K562 (cell line): ENCODE results near the gene SLC4A2. TPM values are rescaled to one million over a fixed set of nuclear protein-coding genes. Genes with fewer than 3 reads are reported as not detected.

ENCODE experiments used
- ARNT ChIP-seq, 2 experiments: fragments of 450-650 bp; IDR thresholded peaks; 2 replicates each; pipeline ENCODE4 v1.6.1; 2016; ENCODE audit warnings: mild to moderate bottlenecking in 1 of 2
- ASH1L ChIP-seq: fragments of 450-650 bp; IDR thresholded peaks from 2 replicates; pipeline ENCODE4 v1.6.1; 2018; ENCODE audit warnings: borderline replicate concordance, mild to moderate bottlenecking, low read depth; ENCODE audit not compliant: partially characterized antibody
- ATF6 ChIP-seq: sonication (generic); formaldehyde crosslinking; IDR thresholded peaks from 2 replicates; pipeline ENCODE4 v1.4.0; 2020; ENCODE audit warnings: mild to moderate bottlenecking, missing genetic modification reagents
- CBX8 ChIP-seq: fragments of 200-600 bp; sonication (generic); IDR thresholded peaks from 2 replicates; pipeline ENCODE4 v1.6.1; 2012; ENCODE audit warnings: borderline replicate concordance, mixed run types, low read depth, mild to moderate bottlenecking, moderate library complexity, mixed read lengths, low read length, control low read depth, inconsistent platforms; ENCODE audit not compliant: poor library complexity, severe bottlenecking; ENCODE audit errors: extremely low read depth
- CREB1 ChIP-seq, 2 experiments: sonication (generic) in 1 of 2; formaldehyde crosslinking in 1 of 2; IDR thresholded peaks; 2 replicates each; pipeline versions ENCODE4 v1.6.1 to v1.8.0; 2012 to 2022; ENCODE audit warnings: inconsistent platforms in 1 of 2, mild to moderate bottlenecking in 1 of 2, missing genetic modification reagents in 1 of 2, moderate library complexity in 1 of 2
- CREB3L1 ChIP-seq: fragments of 450-650 bp; IDR thresholded peaks from 2 replicates; pipeline ENCODE4 v1.6.1; 2014; ENCODE audit warnings: low read depth, mild to moderate bottlenecking, moderate library complexity, borderline replicate concordance
- EWSR1 ChIP-seq: fragments of 450-650 bp; IDR thresholded peaks from 2 replicates; pipeline ENCODE4 v1.6.1; 2018; ENCODE audit warnings: borderline replicate concordance, mild to moderate bottlenecking, low read depth, moderate library complexity; ENCODE audit not compliant: partially characterized antibody
- GABPA ChIP-seq: fragments of 200-800 bp; sonication (Bioruptor generic); conservative IDR thresholded peaks from 2 replicates; pipeline ENCODE4 v1.6.1; 2016; ENCODE audit warnings: low read depth, missing genetic modification characterization, missing compliant biosample characterization
- HOXB6 ChIP-seq: fragments of 250-450 bp; sonication (Bioruptor Pico); IDR thresholded peaks from 2 replicates; pipeline ENCODE4 v1.5.1; 2022; ENCODE audit warnings: mild to moderate bottlenecking, borderline replicate concordance
- MCM3 ChIP-seq: fragments of 450-650 bp; IDR thresholded peaks from 2 replicates; pipeline ENCODE4 v1.6.1; 2016
- NFE2L1 ChIP-seq: fragments of 450-650 bp; IDR thresholded peaks from 2 replicates; pipeline ENCODE4 v1.6.1; 2016; ENCODE audit warnings: missing genetic modification characterization, low read depth, mild to moderate bottlenecking, missing compliant biosample characterization, moderate library complexity, borderline replicate concordance
- NFIC ChIP-seq: fragments of 450-650 bp; IDR thresholded peaks from 2 replicates; pipeline ENCODE4 v1.6.1; 2017; ENCODE audit warnings: mild to moderate bottlenecking, inconsistent platforms
- POLR2AphosphoS2 ChIP-seq: IDR thresholded peaks from 2 replicates; pipeline ENCODE4 v1.6.1; 2012; ENCODE audit warnings: low read length, improper control_type of control experiment
- PTRF ChIP-seq: fragments of 450-650 bp; IDR thresholded peaks from 2 replicates; pipeline ENCODE4 v1.6.1; 2016; ENCODE audit warnings: mild to moderate bottlenecking, missing genetic modification characterization, missing compliant biosample characterization
- RFX7 ChIP-seq: fragments of 250-450 bp; sonication (Bioruptor Pico); IDR thresholded peaks from 2 replicates; pipeline ENCODE4 v1.5.1; 2021; ENCODE audit warnings: mild to moderate bottlenecking
- SETDB1 ChIP-seq: IDR thresholded peaks from one replicate; pipeline ENCODE4 v1.6.1; 2012; ENCODE audit warnings: low read length, control low read depth, inconsistent platforms
- SMC3 ChIP-seq: conservative IDR thresholded peaks from 2 replicates; pipeline ENCODE4 v1.6.1; 2011; ENCODE audit warnings: low read depth, low read length, improper control_type of control experiment; ENCODE audit not compliant: insufficient read depth
- TSC22D4 ChIP-seq: fragments of 450-650 bp; IDR thresholded peaks from 2 replicates; pipeline ENCODE4 v1.6.1; 2016; ENCODE audit warnings: missing genetic modification characterization, missing biosample characterization, control low read depth
- ZNF445 ChIP-seq: fragments of 250-450 bp; sonication (Bioruptor Pico); IDR thresholded peaks from 2 replicates; pipeline ENCODE4 v1.4.0; 2020; ENCODE audit warnings: low read depth, mild to moderate bottlenecking, moderate library complexity
- ZNF518B ChIP-seq: fragments of 250-450 bp; sonication (Bioruptor Pico); IDR thresholded peaks from 2 replicates; pipeline ENCODE4 v1.5.0; 2021; ENCODE audit warnings: mild to moderate bottlenecking, moderate library complexity
- ZNF695 ChIP-seq: fragments of 450-650 bp; formaldehyde crosslinking; IDR thresholded peaks from 2 replicates; pipeline ENCODE4 v1.4.0; 2020; ENCODE audit warnings: mild to moderate bottlenecking, moderate library complexity
- polyA plus RNA-seq, 8 experiments: library from polyadenylated mRNA; depleted of rRNA in 4 of 8; stranded (reverse) in 5 of 8; unstranded in 3 of 8; fragments of >200 nt; fragmentation: Nextera tagmentation in 2 of 8; fragmentation: Illumina TruSeq in 1 of 8; extraction: Ambion mirVana in 2 of 8; extraction: Trizol in 1 of 8; gene quantifications; 2 replicates each; pipeline versions ENCODE4 v1.2.1 to v1.2.3, GENCODE V29; 2011 to 2014; ENCODE audit warnings: inconsistent platforms in 1 of 8, missing spikeins in 1 of 8
- total RNA-seq, 7 experiments: library from RNA; depleted of rRNA in 6 of 7; stranded (reverse); fragments of >200 nt in 6 of 7; fragmentation: Illumina TruSeq in 2 of 7; extraction: Trizol in 2 of 7; gene quantifications; 2 replicates each; pipeline versions ENCODE4 v1.2.1 to v1.2.3, GENCODE V29; 2011 to 2021; ENCODE audit warnings: low replicate concordance in 1 of 7

The SLC4A2 gene
- total and polyA plus RNA-seq, 9 of the 15 experiments (the other 6 are each of a cell fraction or from before 2014, with no cell fraction given), result 11.4 to 375 (median 130) TPM

- TF ChIP-seq ATF6 (CRISPR knock-in tag) (no peak), SMC3 (no peak), RFX7 (no peak), EWSR1 (no peak), ARNT (IDR thresholded peaks at IDR 0.05) (no peak), ZNF445 (no peak), GABPA (tag) (no peak), CREB3L1 (peak; percentile 41), CREB1 (IDR thresholded peaks at IDR 0.05) (peak; percentile 58; the same call in 1 of the 2 replicates), CREB1 (CRISPR knock-in tag; IDR thresholded peaks at IDR 0.05) (peak; percentile 37; the same call in 1 of the 2 replicates), TSC22D4 (tag) (no peak), ZNF695 (CRISPR knock-in tag) (no peak), SETDB1 (no peak), ASH1L (no peak), POLR2AphosphoS2 (no peak), PTRF (tag) (no peak), ZNF518B (no peak), HOXB6 (CRISPR knock-in tag) (no peak), CBX8 (no peak), MCM3 (no peak), NFE2L1 (no peak), NFIC (no peak; the same call in none of the 2 replicates)
Observed at GRCh38 chr7:151087245-151088018, 28.0 kb downstream of the SLC4A2 start (continued).
